ENCODE measurements around the gene CEACAM5.

CEACAM5 gene

GRCh38 chr19:41709951-41710645 is 1.7 kb downstream of the CEACAM5 start:
- no peaks in the 10 kb centered on the region for H3K4me1 ChIP-seq (ENCODE audit: control insufficient read depth, insufficient read depth, low read length)
- no peak overlapping the region for H3K4me3 ChIP-seq (ENCODE audit: low read length in 2 of 2)
- no peak overlapping the region for H3K9ac ChIP-seq (ENCODE audit: low read length in 2 of 2)
- H3K36me3 ChIP-seq (ENCODE audit: control insufficient read depth in 2 of 2, insufficient read depth in 2 of 2, low read length in 2 of 2) = no peaks in the 10 kb centered on the region
- H3K9me3 ChIP-seq (ENCODE audit: control insufficient read depth in 2 of 2, low read length in 2 of 2) = no peaks in the 10 kb centered on the region
- no peak overlapping the region for H3K27ac ChIP-seq (ENCODE audit: low read length)
- H3K27me3 ChIP-seq (ENCODE audit: control insufficient read depth in 1 of 2, insufficient read depth in 2 of 2, low read length in 2 of 2) = peaks cover 7 to 21% of the 10 kb centered on the region in 2 donors

- Histone ChIP-seq H3K4me3 (ENCODE audit: low read length in 2 of 2) (no peak overlapping the region), H3K27me3 (ENCODE audit: control insufficient read depth in 1 of 2, insufficient read depth in 2 of 2, low read length in 2 of 2) (peaks cover 5 to 27% of the 10 kb centered on the region in 2 donors), H3K4me1 (ENCODE audit: control insufficient read depth, insufficient read depth, low read length) (no peaks in the 10 kb centered on the region), H3K36me3 (ENCODE audit: control insufficient read depth in 2 of 2, insufficient read depth in 2 of 2, low read length in 2 of 2) (no peaks in the 10 kb centered on the region), H3K9ac (ENCODE audit: low read length in 2 of 2) (no peak overlapping the region), H3K27ac (ENCODE audit: low read length) (no peak overlapping the region), H3K9me3 (ENCODE audit: control insufficient read depth in 2 of 2, low read length in 2 of 2) (no peaks in the 10 kb centered on the region)
These were observed 3.2 kb downstream of the CEACAM5 start for GRCh38 chr19:41711376-41712261.

GRCh38 chr19:41714598-41714997 is 6.2 kb downstream of the CEACAM5 start:
- Histone ChIP-seq H3K9me3 (ENCODE audit: control insufficient read depth in 2 of 2, low read length in 2 of 2) (no peaks in the 10 kb centered on the region), H3K27me3 (ENCODE audit: control insufficient read depth in 1 of 2, insufficient read depth in 2 of 2, low read length in 2 of 2) (peaks cover 6 to 30% of the 10 kb centered on the region in 2 donors), H3K27ac (ENCODE audit: low read length) (no peak overlapping the region), H3K4me1 (ENCODE audit: control insufficient read depth, insufficient read depth, low read length) (no peaks in the 10 kb centered on the region), H3K4me3 (ENCODE audit: low read length in 2 of 2) (no peak overlapping the region), H3K36me3 (ENCODE audit: control insufficient read depth in 2 of 2, insufficient read depth in 2 of 2, low read length in 2 of 2) (no peaks in the 10 kb centered on the region), H3K9ac (ENCODE audit: low read length in 2 of 2) (no peak overlapping the region)

GRCh38 chr19:41718761-41719160 is 10.3 kb downstream of the CEACAM5 start:
- H3K4me3 ChIP-seq (ENCODE audit: low read length in 2 of 2) = no peak overlapping the region
- H3K4me1 ChIP-seq (ENCODE audit: control insufficient read depth, insufficient read depth, low read length) = no peaks in the 10 kb centered on the region
- H3K27me3 ChIP-seq (ENCODE audit: control insufficient read depth in 1 of 2, insufficient read depth in 2 of 2, low read length in 2 of 2) = peaks cover 6 to 30% of the 10 kb centered on the region in 2 donors
- no peak overlapping the region for H3K27ac ChIP-seq (ENCODE audit: low read length)
- no peaks in the 10 kb centered on the region for H3K36me3 ChIP-seq (ENCODE audit: control insufficient read depth in 2 of 2, insufficient read depth in 2 of 2, low read length in 2 of 2)
- H3K9ac ChIP-seq (ENCODE audit: low read length in 2 of 2) = no peak overlapping the region
- no peaks in the 10 kb centered on the region for H3K9me3 ChIP-seq (ENCODE audit: control insufficient read depth in 2 of 2, low read length in 2 of 2)

GRCh38 chr19:41720103-41720502 is 11.7 kb downstream of the CEACAM5 start:
- no peak overlapping the region for H3K4me3 ChIP-seq (ENCODE audit: low read length in 2 of 2)
- no peaks in the 10 kb centered on the region for H3K36me3 ChIP-seq (ENCODE audit: control insufficient read depth in 2 of 2, insufficient read depth in 2 of 2, low read length in 2 of 2)
- no peaks in the 10 kb centered on the region for H3K4me1 ChIP-seq (ENCODE audit: control insufficient read depth, insufficient read depth, low read length)
- H3K27ac ChIP-seq (ENCODE audit: low read length) = no peak overlapping the region
- no peak overlapping the region for H3K9ac ChIP-seq (ENCODE audit: low read length in 2 of 2)
- H3K9me3 ChIP-seq (ENCODE audit: control insufficient read depth in 2 of 2, low read length in 2 of 2) = no peaks in the 10 kb centered on the region
- peaks cover 6 to 27% of the 10 kb centered on the region in 2 donors for H3K27me3 ChIP-seq (ENCODE audit: control insufficient read depth in 1 of 2, insufficient read depth in 2 of 2, low read length in 2 of 2)

GRCh38 chr19:41726493-41726892 is 18.1 kb downstream of the CEACAM5 start:
- H3K27ac ChIP-seq (ENCODE audit: low read length) = no peak overlapping the region
- H3K36me3 ChIP-seq (ENCODE audit: control insufficient read depth in 2 of 2, insufficient read depth in 2 of 2, low read length in 2 of 2) = no peaks in the 10 kb centered on the region
- H3K27me3 ChIP-seq (ENCODE audit: control insufficient read depth in 1 of 2, insufficient read depth in 2 of 2, low read length in 2 of 2) = peaks cover 0 to 4% of the 10 kb centered on the region in 2 donors
- H3K4me3 ChIP-seq (ENCODE audit: low read length in 2 of 2) = no peak overlapping the region
- H3K4me1 ChIP-seq (ENCODE audit: control insufficient read depth, insufficient read depth, low read length) = no peaks in the 10 kb centered on the region
- H3K9ac ChIP-seq (ENCODE audit: low read length in 2 of 2) = no peak overlapping the region
- no peaks in the 10 kb centered on the region for H3K9me3 ChIP-seq (ENCODE audit: control insufficient read depth in 2 of 2, low read length in 2 of 2)

- Histone ChIP-seq H3K4me1 (ENCODE audit: control insufficient read depth, insufficient read depth, low read length) (no peaks in the 10 kb centered on the region), H3K4me3 (ENCODE audit: low read length in 2 of 2) (no peak overlapping the region), H3K9ac (ENCODE audit: low read length in 2 of 2) (no peak overlapping the region), H3K9me3 (ENCODE audit: control insufficient read depth in 2 of 2, low read length in 2 of 2) (no peaks in the 10 kb centered on the region), H3K27me3 (ENCODE audit: control insufficient read depth in 1 of 2, insufficient read depth in 2 of 2, low read length in 2 of 2) (peaks cover 3 to 4% of the 10 kb centered on the region in 2 donors), H3K27ac (ENCODE audit: low read length) (no peak overlapping the region), H3K36me3 (ENCODE audit: control insufficient read depth in 2 of 2, insufficient read depth in 2 of 2, low read length in 2 of 2) (no peaks in the 10 kb centered on the region)
These were observed 25.7 kb downstream of the CEACAM5 start for GRCh38 chr19:41734156-41734555.

- Histone ChIP-seq H3K27ac (ENCODE audit: low read length) (no peak overlapping the region), H3K4me3 (ENCODE audit: low read length in 2 of 2) (no peak overlapping the region), H3K27me3 (ENCODE audit: control insufficient read depth in 1 of 2, insufficient read depth in 2 of 2, low read length in 2 of 2) (peaks cover 3 to 4% of the 10 kb centered on the region in 2 donors), H3K9ac (ENCODE audit: low read length in 2 of 2) (no peak overlapping the region), H3K36me3 (ENCODE audit: control insufficient read depth in 2 of 2, insufficient read depth in 2 of 2, low read length in 2 of 2) (no peaks in the 10 kb centered on the region), H3K4me1 (ENCODE audit: control insufficient read depth, insufficient read depth, low read length) (no peaks in the 10 kb centered on the region), H3K9me3 (ENCODE audit: control insufficient read depth in 2 of 2, low read length in 2 of 2) (no peaks in the 10 kb centered on the region)
These were observed 26.2 kb downstream of the CEACAM5 start for GRCh38 chr19:41734585-41734984.

GRCh38 chr19:41735071-41735600 is 26.7 kb downstream of the CEACAM5 start:
- no peaks in the 10 kb centered on the region for H3K4me1 ChIP-seq (ENCODE audit: control insufficient read depth, insufficient read depth, low read length)
- peaks cover 3 to 4% of the 10 kb centered on the region in 2 donors for H3K27me3 ChIP-seq (ENCODE audit: control insufficient read depth in 1 of 2, insufficient read depth in 2 of 2, low read length in 2 of 2)
- H3K36me3 ChIP-seq (ENCODE audit: control insufficient read depth in 2 of 2, insufficient read depth in 2 of 2, low read length in 2 of 2) = no peaks in the 10 kb centered on the region
- no peak overlapping the region for H3K9ac ChIP-seq (ENCODE audit: low read length in 2 of 2)
- H3K9me3 ChIP-seq (ENCODE audit: control insufficient read depth in 2 of 2, low read length in 2 of 2) = no peaks in the 10 kb centered on the region
- no peak overlapping the region for H3K27ac ChIP-seq (ENCODE audit: low read length)
- no peak overlapping the region for H3K4me3 ChIP-seq (ENCODE audit: low read length in 2 of 2)

- Histone ChIP-seq H3K27ac (ENCODE audit: low read length) (no peak overlapping the region), H3K4me3 (ENCODE audit: low read length in 2 of 2) (no peak overlapping the region)
These were observed 30.9 kb downstream of the CEACAM5 start for GRCh38 chr19:41739361-41739760.

More at GRCh38 chr19:41739361-41739760, 30.9 kb downstream of the CEACAM5 start:
- Histone ChIP-seq H3K9me3 (ENCODE audit: control insufficient read depth in 2 of 2, low read length in 2 of 2) (no peaks in the 10 kb centered on the region), H3K36me3 (ENCODE audit: control insufficient read depth in 2 of 2, insufficient read depth in 2 of 2, low read length in 2 of 2) (no peaks in the 10 kb centered on the region), H3K4me1 (ENCODE audit: control insufficient read depth, insufficient read depth, low read length) (no peaks in the 10 kb centered on the region), H3K9ac (ENCODE audit: low read length in 2 of 2) (no peak overlapping the region), H3K27me3 (ENCODE audit: control insufficient read depth in 1 of 2, insufficient read depth in 2 of 2, low read length in 2 of 2) (peaks cover 0 to 3% of the 10 kb centered on the region in 2 donors)

All from stomach smooth muscle (tissue), 2 donors.